Kidney glomerular epithelial cell (primary cell): ENCODE results near the gene FAM118A.
"Not testable (repeated sequence)": the region's sequence is repeated elsewhere in the genome, so short reads cannot be mapped to it uniquely, and the experiment has no call there.

Source experiments
- DNase-seq: peaks from one replicate; lab custom pipeline; 2025; lab: John Stamatoyannopoulos, UW

Gene FAM118A

GRCh38 chr22:45310331-45310976, 720 bp downstream of the FAM118A start:
- no peak for DNase-seq

DNA sequence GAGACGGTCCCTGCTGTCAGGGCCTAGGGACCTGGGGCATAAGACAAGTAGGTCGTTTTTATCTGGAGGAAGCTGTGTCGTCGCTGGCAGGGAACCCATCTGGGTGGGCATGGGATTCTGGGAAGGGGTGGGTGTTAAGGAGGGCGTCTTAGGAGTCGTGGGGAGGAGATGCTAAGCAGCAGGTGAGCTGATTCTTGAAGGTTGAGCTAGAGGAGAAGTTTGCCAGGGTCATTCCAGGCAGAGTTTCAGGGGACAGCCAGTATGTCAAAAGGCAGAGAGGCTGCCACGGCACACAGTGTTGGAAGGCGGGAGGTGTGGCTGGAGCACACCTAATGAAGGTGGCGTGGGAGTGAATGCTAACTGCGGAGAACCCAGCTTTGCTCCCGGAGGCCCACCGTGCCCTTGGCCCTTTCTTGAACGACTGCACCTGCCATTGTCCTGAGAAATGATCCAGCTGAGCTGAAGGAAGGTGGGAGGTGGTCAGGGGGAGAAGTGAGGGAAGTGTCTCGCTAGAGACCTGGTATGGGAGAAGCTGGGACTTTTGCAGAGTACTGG, 1.3 kb downstream of the FAM118A start:
- DNase-seq: no peak

DNA sequence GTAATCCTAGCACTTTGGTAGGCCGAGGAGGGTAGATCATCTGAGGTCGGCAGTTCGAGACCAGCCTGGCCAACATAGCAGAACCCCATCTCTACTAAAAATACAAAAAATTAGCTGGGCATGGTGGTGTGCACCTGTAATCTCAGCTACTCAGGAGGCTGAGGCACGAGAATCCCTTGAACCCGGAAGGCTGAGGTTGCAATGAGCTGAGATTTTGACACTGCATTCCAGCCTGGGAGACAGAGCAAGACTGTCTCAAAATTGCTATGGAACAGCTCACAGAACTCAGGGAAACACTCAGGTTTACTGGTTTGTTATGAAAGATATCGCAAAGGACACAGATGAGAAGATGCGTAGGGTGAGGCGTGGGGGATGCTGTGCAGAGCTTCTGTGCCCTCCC, 2.7 kb downstream of the FAM118A start:
- no peak for DNase-seq

DNA sequence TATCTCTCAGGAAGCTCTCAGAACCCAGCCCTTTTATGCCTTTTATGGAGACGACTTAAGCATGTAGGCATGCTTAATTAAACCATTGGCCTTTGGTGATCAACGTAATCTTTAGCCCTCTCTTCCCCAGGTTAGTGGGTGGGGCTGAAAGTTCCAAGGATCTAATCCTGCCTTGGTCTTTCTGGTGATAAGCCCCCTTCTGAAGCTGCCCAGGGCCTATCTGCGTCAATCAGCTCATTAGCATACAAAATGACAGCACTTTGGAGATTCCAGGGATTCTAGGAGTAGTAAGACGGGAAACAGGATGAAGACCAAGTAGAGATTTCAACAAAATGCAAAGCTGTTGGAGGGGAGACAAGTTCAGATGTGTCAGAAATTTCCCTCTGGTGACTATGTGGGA, 3.1 kb downstream of the FAM118A start:
- no peak for DNase-seq

DNA sequence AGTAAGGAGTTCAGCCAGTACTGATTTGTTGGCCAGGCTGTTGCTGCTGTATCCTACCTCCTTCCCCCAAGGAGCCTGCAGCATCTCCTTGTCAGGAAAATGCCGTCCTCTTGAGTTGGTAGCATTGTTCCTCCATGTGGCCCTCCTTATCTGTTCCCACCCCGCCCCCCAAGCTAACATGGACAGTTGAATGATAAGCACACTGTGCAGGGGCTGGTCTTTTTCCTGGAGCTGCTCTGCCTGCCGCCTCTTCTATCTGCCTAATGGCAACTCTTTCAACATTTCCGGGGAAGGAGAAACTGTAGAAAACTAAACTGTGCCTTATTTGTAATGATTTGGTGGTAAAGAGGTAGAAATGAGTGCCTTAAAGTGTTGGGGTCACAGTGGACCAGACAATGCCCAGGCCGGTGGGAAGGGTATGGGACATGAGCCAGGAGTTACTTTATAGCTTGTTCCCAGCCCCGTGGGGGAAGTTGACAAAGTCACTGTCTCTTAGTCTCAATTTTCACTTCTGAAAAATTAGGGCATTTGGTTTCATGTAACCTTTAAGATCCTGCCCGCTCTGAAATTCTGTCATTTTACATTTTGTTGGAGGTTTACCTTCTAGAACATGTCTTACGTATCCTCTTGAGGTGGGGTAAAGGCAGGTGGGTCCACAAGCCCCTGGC, 4.5 kb downstream of the FAM118A start:
- DNase-seq: no peak

GRCh38 chr22:45314786-45315185, 5.1 kb downstream of the FAM118A start:
- DNase-seq: no peak

- no peak for DNase-seq
Measured at GRCh38 chr22:45316796-45317526, 7.2 kb downstream of the FAM118A start.

DNA sequence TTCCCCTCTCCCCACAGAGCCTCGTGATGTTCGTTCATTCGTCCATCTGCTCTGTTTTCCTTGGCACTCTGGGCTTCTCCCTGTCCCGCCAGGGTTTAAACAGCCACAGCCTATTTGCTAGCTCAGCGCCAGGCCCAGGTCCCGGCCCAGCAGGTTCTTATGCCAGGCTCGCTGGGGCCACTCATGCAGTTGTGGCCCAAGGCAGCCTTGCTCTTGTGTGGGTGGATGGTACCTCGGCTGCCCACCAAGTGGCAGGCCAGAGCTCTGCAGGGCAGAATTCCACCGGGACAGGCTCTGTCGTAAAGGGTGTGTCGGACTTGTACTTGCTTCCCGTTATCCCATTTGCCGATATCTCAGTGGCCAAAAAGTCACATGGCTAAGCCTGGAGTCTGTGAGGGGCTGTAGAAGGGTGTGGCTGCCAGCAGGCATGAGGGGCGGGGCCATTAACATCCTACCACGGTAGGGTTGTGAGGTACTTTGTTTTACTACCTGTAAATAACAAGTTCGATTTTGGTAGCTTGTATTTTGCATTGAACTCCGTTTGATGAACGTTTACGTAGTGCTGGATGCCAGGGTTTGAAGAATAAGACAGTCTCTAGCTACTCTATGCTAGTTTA, 7.9 kb downstream of the FAM118A start:
- no peak for DNase-seq

GRCh38 chr22:45318168-45318557, 8.4 kb downstream of the FAM118A start:
- DNase-seq: peak; percentile 56

DNA sequence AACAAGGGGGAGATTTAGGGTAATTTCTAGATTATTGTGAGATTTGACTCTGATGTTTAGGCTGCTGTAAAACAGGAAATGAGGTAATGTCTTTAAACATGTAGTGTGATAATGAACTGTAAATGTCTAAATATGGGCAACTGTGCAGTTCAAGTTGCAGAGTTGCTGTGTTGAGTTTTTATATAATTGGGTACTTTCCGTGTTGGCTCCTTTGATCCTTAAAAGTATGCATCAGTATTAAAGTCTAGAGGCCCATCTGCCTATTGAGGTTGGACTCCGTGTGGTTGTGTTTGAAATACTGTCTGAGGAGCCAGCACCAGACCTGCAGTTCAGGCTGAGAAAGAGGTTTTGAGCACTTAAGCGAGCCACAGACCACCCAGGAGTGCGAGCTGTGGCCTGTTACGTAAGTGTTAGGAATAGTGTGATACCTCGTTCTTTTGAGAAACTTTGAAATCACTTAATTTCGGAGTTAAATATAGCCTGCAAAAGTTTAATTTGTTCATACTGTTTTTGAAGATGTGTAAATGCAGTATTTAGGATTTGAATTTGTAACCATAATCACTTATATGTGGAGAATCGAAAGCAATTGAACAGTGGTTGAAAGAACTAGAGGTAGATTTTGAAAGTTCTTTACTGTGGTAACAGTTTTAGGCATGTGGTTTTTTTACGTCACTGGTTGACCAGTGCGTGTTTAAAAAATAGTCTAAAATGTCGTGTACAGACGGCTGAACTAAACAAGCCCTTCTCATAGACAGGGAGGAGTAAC, 9.0 kb downstream of the FAM118A start:
- no peak for DNase-seq

- no peak for DNase-seq
Measured at GRCh38 chr22:45319324-45319685, 9.6 kb downstream of the FAM118A start.

GRCh38 chr22:45320357-45320976, 10.7 kb downstream of the FAM118A start:
- no peak for DNase-seq

DNA sequence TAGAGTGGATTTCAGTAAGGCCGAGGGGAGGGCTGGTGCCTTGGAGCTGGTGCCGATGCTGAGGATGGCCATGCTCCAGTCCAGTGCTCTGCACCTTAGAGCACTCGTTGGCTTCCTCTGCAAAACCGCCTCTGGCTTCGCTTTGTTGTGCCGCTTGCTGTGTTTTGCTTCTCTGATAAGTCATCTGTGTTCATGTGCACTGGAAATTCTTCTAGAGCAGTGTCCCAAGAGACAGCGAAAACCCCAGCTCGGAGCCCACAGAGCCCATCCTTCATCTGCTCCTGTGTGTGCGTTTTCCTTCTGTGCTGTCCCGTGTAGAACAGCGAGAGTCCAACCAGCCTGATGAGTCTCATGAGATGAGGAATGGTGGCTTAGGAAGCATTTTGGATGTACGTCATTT, 12.1 kb downstream of the FAM118A start:
- DNase-seq: no peak

- no peak for DNase-seq
Measured at GRCh38 chr22:45322873-45323525, 13.3 kb downstream of the FAM118A start.

- DNase-seq: no peak
Measured at GRCh38 chr22:45323695-45324094, 14.0 kb downstream of the FAM118A start.

- DNase-seq: no peak
Measured at GRCh38 chr22:45324311-45324711, 14.6 kb downstream of the FAM118A start.

DNA sequence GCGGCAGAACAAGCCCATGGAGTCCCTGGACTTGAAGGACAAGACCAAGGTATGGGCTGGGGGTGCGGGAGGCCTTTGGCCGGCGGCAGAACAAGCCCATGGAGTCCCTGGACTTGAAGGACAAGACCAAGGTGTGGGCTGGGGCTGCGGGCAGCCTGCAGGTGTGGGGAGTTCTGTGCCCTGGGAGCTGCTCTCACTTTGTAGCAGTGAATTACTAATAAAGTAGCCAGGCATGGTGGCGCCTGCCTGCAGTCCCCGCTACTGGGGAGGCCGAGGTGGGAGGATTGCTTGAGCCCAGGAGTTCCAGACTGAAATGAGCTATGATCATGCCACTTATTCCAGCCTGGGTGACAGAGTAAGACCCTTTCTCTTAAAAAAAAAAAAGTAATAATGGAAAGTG, 18.5 kb downstream of the FAM118A start:
- not testable (repeated sequence) for DNase-seq

- DNase-seq: no peak
Measured at GRCh38 chr22:45328822-45329529, 19.2 kb downstream of the FAM118A start.

DNA sequence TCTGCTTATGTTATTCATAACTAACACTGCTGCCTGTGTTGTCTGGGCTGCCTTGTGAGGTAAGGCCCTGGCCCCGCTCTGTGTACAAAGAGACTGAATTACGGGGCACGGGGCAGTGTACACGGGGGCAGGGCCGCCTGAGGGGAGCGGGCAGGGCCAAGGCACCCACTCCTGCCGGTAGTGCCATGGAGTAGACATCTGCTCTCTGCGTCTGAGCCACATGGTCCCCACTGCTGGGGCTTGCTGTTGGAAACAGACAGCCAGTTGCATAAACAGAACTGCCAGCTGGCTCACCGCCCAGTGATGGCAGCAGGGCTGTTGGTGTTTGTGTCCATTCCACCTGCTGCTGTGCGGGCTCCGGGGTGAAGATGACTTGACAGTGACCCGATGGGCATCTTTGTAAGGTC, 19.8 kb downstream of the FAM118A start:
- no peak for DNase-seq

DNA sequence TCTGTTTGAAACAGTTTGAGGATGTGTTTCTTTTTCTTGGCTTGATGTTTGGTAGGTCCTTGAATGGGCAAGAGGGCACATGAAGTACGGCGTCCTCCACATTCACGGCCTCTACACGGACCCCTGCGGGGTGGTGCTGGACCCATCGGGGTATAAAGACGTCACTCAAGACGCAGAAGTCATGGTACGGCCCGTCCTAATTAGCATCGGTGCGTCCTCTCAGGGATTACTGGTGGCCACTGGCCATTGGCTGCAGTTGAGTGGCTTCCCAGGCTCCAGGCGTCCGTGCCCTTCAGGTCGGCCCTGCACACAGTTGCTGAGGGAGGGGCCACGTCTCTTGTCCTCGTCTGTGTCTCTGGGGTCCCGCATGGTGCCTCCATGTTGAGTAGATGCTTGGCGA, 20.8 kb downstream of the FAM118A start:
- no peak for DNase-seq
